Left kidney (tissue), 2 donors: Measurements from ENCODE around the gene EHD2. TPM values are rescaled to one million over a fixed set of nuclear protein-coding genes. Genes with fewer than 3 reads are reported as not detected.
"Not testable (repeated sequence)": the region's sequence is repeated elsewhere in the genome, so short reads cannot be mapped to it uniquely, and the experiment has no call there.

ENCODE experiments used
- DNase-seq: peaks from one replicate; pipeline ENCODE4 v3.0.0-alpha.2; 2013
- polyA plus RNA-seq: library from polyadenylated mRNA; unstranded; fragments of 120-200 nt; gene quantifications from one replicate; pipeline ENCODE4 v1.2.1, GENCODE V29; 2013; ENCODE audit not compliant: insufficient read length

EHD2 gene
- polyA plus RNA-seq, 1 donor: 27.4 TPM

DNA sequence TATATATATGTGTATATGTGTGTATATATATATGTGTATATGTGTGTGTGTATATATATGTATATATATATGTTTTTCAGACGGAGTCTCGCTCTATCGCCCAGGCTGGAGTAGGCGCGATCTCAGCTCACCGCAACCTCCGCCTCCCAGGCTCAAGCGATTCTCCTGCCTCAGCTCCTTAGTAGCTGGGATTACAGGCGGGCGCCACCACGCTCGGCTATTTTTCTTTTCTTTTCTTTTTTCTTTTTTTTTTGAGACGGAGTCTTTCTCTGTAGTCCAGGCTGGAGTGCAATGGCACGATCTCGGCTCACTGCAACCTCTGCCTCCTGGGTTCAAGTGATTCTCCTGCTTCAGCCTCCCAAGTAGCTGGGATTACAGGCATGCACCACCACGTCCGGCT is 32.9 kb downstream of the EHD2 start:
- not testable (repeated sequence) for DNase-seq

DNA sequence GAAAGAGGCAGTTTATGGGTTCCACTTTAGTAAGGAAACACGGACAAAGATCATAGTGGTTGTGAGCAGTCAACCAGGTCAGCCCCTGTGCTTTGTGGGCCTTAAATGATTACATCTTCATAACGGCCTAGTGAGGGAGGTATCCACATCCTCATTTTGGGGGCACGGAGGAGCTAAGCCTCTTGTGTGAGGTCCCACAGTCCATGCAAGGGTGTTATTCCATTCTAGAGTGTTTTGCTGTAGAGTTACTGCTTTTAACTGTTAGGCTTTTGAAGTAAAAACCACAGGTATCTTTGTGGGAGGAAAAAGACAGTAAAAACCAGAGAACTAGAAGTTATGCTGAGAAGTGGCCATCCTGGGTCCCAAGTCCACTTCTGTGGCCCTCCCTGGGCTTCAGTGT is 36.1 kb downstream of the EHD2 start:
- no peak for DNase-seq

DNA sequence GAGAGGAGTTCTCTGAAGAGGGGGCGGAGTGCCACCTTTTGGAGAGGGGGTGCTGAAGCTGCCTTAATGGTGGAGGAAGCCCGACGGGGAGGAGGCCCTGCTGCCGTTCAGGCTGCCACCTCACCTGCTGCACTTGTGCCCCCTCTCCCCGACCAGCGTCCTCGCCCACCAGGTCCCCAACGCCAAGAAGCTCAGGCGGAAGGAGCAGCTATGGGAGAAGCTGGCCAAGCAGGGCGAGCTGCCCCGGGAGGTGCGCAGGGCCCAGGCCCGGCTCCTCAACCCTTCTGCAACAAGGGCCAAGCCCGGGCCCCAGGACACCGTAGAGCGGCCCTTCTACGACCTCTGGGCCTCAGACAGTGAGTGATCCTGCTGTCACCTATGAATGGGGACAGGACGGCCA is 37.5 kb downstream of the EHD2 start:
- DNase-seq: no peak

DNA sequence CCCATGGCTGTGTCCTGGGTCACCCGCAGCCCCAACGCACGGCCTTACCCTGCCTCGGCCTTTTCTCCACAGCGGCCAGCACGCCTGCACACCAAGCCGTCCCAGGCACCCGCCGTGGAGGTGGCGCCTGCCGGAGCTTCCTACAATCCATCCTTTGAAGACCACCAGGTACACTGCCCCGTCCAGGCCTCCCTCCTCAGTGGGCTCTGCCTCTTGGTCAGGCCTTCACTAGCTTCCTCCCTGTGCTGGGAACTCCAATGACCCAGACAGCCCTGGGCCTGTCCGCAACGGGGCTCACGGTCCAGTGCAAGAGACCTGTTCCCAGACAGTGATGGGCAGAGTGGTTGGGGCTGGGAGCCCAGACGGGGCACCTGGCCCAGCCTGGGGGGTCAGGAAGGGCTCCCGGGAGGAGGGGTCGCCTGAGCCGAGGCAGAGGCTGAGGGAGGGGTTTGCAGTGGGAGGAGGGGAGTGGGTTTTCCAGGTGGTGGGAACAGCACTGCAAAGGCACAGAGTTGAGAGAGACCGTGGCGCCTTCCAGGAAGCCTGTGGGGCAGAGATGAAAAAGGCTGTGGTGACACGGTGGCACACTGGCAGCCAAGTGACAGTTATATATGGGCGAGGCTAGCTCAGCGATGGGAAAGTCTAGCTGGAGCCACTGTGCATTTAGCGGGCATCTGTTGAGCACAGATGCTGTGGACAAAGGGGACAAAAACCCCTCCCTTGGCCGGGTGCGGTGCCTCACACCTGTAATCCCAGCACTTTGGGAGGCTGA is 39.4 kb downstream of the EHD2 start:
- DNase-seq: no peak

DNA sequence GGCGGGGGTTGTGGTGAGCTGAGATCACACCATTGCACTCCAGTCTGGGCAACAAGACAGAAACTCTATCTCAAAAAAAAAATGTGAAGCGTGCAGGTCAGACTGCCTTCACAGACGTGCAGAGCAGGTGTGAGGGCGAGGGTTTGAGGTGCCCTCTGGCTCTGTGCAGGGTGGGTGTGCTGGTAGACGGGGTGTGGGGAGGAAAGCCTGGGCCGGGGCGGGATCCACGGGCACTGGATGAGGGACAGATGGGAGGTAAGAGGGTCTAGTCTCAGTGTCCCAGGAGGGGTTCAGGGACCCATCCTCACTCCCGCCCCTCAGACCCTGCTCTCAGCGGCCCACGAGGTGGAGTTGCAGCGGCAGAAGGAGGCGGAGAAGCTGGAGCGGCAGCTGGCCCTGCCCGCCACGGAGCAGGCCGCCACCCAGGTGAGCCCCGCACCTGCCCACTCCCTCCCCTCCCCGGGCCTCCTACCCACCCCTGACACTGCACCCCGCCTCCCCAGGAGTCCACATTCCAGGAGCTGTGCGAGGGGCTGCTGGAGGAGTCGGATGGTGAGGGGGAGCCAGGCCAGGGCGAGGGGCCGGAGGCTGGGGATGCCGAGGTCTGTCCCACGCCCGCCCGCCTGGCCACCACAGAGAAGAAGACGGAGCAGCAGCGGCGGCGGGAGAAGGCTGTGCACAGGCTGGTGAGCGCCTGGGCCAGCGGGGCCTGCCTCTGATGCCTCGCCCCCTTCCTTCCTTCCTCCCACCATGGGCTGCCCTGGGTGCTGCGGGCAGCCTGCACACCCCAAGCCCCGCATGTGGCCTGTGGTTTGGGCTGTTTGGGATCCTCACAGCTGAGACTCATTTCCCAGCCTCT is 41.2 kb downstream of the EHD2 start:
- no peak for DNase-seq

DNA sequence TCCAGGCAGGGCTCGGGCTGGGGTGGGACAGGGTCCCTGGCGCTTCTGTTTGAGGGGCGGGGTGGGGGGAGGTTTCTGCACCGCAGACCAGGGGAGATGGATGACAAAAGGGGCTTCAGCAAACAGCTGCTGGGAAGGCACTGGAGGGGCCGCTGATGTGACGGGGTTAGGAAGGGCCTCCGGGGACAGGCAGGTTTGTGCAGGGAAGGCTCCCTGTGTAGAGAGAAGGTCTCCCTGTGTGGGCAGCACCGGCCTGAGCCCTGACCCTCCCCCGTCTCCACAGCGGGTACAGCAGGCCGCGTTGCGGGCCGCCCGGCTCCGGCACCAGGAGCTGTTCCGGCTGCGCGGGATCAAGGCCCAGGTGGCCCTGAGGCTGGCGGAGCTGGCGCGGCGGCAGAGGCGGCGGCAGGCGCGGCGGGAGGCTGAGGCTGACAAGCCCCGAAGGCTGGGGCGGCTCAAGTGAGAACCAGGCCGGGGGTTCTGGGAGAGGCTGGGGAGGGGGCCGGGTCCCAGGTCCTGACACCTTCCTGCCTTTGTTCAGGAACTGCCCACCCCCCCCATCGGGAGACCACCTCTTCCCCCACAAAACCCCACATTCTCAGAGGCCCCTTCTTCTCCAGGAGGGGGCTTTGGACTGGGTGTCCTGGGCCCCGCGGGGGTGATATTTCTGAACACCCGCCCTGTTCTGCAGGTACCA is 42.0 kb downstream of the EHD2 start:
- no peak for DNase-seq

DNA sequence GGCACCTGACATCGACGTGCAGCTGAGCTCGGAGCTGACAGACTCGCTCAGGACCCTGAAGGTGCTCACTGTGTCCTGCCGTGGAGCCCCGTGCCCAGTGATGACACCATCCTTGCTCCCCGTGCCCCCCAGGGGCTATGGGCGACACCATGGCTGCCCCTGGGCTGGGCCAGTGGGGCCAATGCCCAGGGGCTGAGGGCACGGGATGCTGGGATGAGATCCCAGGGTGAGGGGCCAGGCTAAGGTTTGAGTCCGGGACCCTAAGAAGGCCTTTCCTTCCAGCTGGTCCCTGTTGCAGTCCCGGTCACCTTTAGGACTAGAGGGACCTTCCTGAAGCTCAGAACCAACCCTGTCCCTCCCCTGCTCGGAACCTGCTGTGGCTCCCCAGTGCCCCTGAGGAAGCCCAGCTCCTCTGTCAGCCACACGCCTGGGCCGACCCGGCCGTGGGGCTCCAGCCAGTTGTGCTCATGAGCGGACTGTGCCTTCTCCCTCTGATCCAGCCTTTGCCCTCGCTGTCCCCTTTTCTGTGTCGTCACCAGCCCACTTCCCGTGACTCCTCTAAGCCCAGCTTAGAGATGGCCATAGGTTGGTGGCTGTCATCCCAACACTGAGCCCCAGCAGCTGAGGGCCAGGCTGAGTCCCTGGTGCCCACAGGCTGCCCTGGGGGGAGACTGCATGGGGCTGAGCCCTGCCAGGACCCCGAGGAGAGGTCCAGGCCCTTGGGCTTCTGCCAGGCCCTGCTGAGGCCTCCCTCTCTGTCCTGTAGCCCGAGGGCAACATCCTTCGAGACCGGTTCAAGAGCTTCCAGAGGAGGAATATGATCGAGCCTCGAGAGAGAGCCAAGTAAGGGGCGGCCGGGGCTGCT is 42.8 kb downstream of the EHD2 start:
- no peak for DNase-seq

DNA sequence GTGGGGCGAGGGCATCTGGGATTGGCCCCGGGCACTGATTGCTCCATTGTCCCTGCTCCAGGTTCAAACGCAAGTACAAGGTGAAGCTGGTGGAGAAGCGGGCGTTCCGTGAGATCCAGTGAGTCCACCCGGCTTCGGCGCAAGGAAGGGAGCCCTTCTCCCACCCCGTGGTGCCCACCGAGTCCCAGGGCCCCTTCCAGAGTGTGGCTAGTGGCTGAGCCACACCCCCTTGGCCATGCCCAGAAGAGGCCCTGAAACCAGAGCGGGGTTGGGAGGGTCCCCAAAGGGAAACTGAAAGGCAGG is 43.4 kb downstream of the EHD2 start:
- DNase-seq: no peak

DNA sequence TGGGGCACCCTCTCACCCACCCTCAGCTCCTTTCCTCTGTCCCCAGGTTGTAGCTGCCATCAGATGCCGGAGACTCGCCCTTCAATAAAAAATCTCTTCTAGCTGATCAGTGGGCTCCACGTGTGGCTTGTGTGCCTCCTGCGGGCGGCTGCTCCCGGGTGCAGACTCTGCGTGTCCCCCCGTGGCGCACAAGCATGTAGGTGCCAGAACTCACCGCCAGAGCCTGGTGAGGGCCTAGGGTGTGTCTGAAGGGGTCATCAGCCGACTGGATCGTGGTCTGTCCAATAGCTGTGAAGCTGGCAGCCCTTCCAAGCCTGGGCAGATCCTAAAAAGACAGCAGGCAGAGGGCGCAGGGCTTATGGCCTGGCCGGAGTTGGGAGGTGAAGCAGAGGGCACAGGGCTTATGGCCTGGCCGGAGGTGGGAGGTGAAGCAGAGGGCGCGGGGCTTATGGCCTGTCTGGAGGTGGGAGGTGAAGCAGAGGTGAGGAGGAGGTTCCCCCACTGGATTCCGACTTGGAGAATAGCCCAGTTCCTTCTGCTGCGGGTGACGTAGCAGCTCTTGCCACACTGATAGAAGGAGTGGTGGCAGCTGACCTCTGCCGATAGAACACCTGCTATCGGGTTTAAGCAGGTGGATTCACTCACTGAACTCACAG is 43.9 kb downstream of the EHD2 start:
- no peak for DNase-seq

DNA sequence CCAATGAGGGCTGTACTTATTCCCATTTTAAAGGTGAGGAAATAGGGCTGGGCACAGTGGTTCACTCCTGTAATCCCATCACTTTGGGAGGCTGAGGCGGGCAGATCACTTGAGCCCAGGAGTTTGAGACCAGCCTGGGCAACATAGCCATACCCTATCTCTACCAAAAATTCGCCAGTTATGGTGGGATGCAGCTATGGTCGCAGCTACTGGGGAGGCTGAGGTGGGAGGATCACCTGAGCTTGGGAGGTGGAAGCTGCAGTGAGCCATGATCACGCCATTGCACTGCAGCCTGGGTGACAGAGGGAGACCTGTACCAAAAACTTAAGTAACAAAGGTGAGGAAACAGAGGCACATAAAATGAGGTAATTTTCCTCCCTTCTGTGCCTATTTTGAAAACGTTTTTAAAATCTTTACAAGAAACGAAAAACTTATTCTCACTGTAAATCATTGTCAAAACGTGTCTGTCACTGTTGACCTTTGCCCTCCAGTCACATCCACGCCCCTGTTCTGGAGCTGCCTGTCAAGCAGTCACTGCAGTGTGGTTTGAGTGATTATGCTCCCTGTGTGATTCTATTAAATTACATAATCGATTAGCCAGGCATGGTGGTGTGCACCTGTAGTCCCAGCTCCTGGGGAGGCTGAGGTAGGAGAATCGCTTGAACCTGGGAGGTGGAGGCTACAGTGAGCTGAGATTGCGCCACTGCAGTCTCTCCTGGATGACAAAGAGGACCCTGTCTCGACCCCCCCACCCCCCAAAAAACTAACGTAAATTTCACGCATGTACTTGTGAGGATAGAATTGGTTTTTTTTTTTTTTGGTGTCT is 44.6 kb downstream of the EHD2 start:
- DNase-seq: no peak

DNA sequence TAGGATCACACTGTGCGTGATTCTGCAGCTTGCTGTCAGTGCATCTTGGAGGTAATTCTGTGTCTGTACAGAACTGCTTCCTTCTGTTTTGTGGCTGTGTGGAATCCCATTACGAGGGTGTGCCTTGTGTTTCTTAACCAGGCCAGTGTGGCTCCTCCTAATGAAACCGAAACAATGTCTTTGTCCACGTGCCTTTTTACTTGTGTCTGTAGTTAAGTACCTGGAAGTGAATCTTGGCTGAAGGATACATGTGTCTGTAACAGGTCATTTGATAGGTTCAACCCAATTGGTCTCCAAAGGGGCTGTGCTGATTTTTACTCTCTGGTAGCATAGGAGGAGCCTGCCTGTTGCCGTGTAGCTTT is 45.2 kb downstream of the EHD2 start:
- no peak for DNase-seq

DNA sequence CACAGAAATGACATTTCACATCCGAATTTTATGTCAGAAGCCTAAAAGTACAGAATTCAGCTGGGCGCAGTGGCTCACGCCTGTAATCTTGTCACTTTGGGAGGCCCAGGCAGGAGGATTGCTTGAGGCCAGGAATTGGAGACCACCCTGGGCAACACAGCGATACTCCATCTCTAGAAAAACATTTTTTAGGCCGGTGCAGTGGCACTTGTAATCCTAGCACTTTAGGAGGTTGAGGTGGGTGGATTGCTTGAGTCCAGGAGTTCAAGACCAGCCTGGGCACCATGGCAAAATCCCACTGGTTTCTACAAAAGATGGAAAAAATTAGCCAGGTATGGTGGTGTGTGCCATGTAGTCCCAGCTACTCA is 47.4 kb downstream of the EHD2 start:
- no peak for DNase-seq

DNA sequence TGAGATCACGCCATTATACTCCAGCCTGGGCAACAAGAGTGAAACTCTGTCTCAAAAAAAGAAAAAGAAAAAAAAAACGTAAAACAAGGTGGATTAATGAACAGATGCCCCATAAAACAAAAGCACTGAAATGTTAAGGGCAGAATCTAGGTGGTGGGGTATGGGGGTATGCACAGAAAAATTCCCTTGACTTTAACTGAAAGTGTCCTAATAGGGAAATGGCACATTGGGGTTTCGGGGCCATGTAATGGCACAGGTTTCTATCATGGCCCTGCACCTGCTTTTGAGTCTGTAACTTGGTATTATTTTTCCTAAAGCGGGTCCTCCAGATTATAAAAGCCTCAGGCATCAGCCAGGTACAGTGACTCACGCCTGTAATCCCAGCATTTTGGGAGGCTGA is 48.3 kb downstream of the EHD2 start:
- DNase-seq: no peak

DNA sequence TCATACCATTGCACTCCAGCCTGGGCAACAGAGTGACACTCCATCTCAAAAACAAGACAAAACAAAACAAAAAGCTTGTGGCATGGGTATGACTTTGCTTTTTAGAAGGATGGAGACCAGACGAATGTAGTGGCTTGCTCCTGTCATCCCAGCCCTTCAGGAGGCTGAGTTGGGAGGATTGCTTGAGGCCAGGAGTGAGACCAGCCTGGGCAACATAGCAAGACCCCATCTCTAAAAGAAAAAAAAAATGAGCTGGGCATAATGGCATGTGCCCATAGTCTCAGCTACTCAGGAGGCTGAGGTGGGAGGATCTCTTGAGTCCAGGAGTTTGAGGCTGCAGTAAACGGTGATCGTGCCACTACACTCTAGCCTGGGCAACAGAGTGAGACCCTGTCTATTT is 48.9 kb downstream of the EHD2 start:
- DNase-seq: no peak

DNA sequence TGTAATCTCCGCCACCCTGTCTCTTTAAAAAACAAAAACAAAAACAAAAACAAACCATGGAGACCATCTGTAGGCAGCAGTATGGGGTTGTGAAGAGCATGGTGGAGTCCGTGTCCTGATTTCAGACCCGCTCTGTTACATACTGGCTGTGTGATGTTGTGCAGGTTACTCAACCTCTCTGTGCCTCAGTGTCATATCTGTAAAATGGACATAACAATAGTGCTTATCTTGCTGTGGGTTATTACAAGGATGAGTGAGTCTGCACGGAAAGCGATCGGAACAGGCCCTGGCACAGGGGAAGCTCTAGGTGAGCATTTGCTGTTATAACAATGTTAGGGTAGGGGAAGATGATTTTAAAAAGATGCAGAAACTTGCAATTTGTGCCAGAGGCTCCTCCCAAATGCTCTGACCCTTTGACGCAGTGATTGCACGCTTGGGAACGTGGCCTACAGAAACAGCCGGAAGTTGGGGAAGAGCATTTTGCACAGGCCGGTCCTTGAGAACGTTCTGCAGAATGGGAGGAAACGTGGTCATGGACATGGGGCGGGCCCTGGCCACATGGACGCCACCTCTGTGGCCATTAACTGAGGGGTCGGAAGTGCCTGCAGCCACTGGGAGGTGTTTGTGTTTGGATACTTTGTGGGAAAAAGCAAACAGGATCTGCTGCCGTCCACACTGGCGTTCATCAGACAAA is 49.5 kb downstream of the EHD2 start:
- DNase-seq: no peak

DNA sequence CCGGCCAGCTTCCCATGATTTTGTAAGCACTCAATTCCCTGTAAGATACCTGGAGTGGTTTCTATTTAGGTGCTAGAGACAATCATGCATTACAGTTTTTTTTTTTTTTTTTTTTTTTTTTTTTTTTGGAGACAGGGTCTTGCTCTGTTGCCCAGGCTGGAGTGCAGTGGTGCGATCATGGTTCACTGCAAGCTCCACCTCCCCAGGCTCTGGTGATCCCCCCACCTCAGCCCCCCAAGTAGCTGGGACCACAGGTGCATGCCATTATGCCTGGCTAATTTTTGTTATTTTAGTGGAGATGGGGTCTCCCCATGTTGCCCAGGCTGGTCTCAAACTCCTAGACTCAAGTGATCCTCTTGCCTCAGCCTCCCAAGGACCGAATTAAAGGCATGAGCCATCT is 51.5 kb downstream of the EHD2 start:
- not testable (repeated sequence) for DNase-seq

DNA sequence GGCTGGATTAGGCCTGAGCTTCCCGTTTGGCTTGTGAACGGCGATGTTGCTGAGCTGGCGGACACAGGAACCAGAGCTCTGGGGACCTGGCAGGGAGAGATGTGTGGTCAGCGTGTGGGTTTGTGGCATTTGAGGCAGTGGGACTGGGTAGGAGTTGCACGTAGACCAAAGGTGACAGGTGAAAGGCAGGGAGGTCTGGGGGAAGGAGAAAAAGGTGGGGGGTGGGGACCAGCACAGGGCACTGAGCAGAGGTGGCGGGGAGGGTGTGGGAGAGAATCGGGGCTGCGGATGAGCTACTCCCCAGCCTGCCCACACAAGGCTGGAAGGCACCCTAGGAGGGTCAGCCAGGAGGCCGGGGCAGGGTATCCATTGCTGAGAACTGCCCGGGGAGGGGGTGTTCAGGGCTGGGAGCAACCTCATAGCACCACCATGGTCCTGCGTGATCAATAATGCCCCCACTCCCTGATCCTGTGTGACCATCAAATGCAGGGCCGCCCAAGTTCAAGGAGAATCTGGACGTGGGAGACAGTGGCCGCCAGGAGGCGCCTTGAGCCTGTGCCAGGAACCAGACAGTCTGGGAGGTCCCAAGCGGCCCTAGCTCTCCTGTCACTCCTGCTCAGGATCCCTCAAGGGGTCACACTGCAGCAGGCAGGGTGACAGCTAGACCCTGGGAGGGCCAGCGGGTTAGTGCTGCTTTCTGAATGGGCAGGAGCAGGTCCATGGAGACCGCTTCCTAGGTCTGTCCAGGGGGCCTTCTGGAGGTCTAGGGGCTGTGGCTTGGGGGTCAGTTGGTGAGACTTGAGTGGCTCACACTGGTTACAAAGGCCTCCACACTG is 52.5 kb downstream of the EHD2 start:
- DNase-seq: no peak

DNA sequence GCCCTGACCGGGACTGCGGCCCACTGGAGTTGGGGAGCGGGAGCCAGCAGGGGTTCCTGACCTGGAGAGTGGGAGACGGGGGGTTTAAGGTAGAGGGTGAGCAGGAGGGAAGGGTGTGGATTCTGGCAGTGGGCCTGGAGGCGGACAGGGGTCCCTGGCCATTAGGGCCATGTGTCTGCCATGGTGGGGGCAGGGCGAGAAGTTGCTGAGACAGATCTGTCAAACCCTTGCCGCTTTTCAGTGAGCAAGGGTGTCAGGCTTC is 53.1 kb downstream of the EHD2 start:
- no peak for DNase-seq

DNA sequence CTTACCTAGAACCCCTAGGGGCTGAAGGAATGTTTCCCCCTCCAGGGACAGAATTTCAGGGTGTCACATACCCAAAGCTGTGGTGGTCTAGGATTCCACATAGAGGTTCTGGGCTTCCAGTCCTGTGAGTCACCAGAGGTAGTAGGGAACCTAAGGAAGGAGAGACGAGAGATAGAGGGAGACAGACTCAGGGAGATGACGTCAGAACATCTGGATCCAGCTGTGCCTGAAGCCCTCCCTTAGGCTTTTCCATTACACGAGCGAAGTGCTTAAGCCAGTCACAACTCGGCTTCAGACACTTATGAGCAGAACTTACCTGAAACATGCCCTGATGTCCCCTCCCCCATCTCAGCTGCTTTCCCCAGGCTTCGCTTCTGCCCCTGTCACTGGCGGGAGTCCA is 53.4 kb downstream of the EHD2 start:
- DNase-seq: no peak

DNA sequence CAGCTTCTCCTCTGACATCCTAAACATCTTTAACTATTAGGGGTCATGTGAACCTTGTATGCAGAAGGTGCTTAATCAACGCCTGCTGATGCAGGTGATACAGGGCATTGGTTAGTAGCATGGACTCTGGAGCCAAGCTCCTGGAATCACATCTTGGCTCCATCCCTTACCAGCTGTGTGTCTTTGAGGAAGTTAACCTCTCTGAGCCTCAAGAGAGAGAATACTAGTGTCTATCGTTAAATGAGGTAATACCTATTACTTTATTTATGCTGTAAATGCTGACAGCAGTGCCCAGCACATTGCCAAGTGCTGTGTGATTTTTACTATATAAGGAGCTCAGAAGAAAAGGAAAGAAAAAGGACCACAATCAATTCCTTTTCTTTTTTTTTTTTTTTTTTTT is 54.1 kb downstream of the EHD2 start:
- DNase-seq: no peak
